Natural killer cell (primary cell): ENCODE measurements around the gene BTBD2. TPM values are rescaled to one million over a fixed set of nuclear protein-coding genes. Genes with fewer than 3 reads are reported as not detected.
"Not testable (repeated sequence)": the region's sequence is repeated elsewhere in the genome, so short reads cannot be mapped to it uniquely, and the experiment has no call there.

Experiments used
- ATAC-seq, 3 donors: fragments of 150-1000 bp in 2 of 3; fragments of 200-7000 bp in 1 of 3; cut with Tn5 transposase; 1 replicate in 1 of 3; 2 replicates in 2 of 3; pipeline ENCODE4 v1.10.0; 2021; ENCODE audit warnings: mild to moderate bottlenecking in 2 of 3, moderate library complexity in 2 of 3
- DNase-seq, 2 donors: peaks; one replicate each; pipeline versions ENCODE4 v3.0.0 to v3.0.0-alpha.2; 2013 to 2021; ENCODE audit warnings: mixed read lengths in 1 of 2
- H3K27ac ChIP-seq: one replicate; pipeline ENCODE4 v1.5.1; 2013; ENCODE audit warnings: mild to moderate bottlenecking, low read length
- H3K27me3 ChIP-seq: one replicate; pipeline ENCODE4 v1.6.1; 2013; ENCODE audit warnings: low read length; ENCODE audit not compliant: control insufficient read depth, insufficient read depth
- H3K36me3 ChIP-seq: one replicate; pipeline ENCODE4 v1.6.1; 2013; ENCODE audit warnings: low read length; ENCODE audit not compliant: control insufficient read depth, insufficient read depth
- H3K4me1 ChIP-seq: one replicate; pipeline ENCODE4 v1.6.1; 2013; ENCODE audit warnings: low read length; ENCODE audit not compliant: control insufficient read depth, insufficient read depth
- H3K4me3 ChIP-seq: one replicate; pipeline ENCODE4 v1.5.1; 2013; ENCODE audit warnings: low read length
- H3K9me3 ChIP-seq: one replicate; pipeline ENCODE4 v1.6.1; 2013; ENCODE audit warnings: low read length; ENCODE audit not compliant: control insufficient read depth, insufficient read depth
- H3K27ac Mint-ChIP-seq, 2 donors: one replicate each; pipeline ENCODE4 v1.8.0; 2022; ENCODE audit warnings: mild to moderate bottlenecking in 2 of 2, mixed read lengths in 2 of 2, moderate library complexity in 1 of 2
- H3K27me3 Mint-ChIP-seq, 2 donors: one replicate each; pipeline ENCODE4 v1.8.0; 2022; ENCODE audit warnings: low read depth in 2 of 2, mixed read lengths in 2 of 2
- H3K36me3 Mint-ChIP-seq: one replicate; pipeline ENCODE4 v1.8.0; 2022; ENCODE audit warnings: mixed read lengths
- H3K4me1 Mint-ChIP-seq, 2 donors: one replicate each; pipeline ENCODE4 v1.8.0; 2022; ENCODE audit warnings: mixed read lengths in 2 of 2
- H3K4me3 Mint-ChIP-seq: one replicate; pipeline ENCODE4 v1.8.0; 2022; ENCODE audit warnings: mild to moderate bottlenecking, moderate library complexity, mixed read lengths
- H3K9me3 Mint-ChIP-seq, 2 donors: one replicate each; pipeline ENCODE4 v1.8.0; 2022; ENCODE audit warnings: mixed read lengths in 2 of 2
- CTCF ChIP-seq: fragments of 200-600 bp; IDR thresholded peaks from one replicate; pipeline ENCODE4 v1.8.0; 2022; ENCODE audit warnings: antibody characterized with exemption
- WGBS: methylation state at CpG from one replicate; pipeline ENCODE4 v1.1.7; 2013; ENCODE audit warnings: missing lambda C conversion rate; ENCODE audit not compliant: insufficient coverage; 5-methylcytosine and 5-hydroxymethylcytosine counted together
- intact Hi-C: fragments of 100-400 bp; cut with micrococcal nuclease; formaldehyde crosslinking; loops from one replicate; pipeline ENCODE4 v1.14.2; 2022
- total RNA-seq, 4 donors: library from RNA; stranded (reverse); fragments of 120-200 nt in 1 of 4; gene quantifications; one replicate each; pipeline versions ENCODE4 v1.2.3 to v1.2.4, GENCODE V29; 2013 to 2022

The BTBD2 gene
- total RNA-seq, 3 donors from 2014 or later (not counting 1 experiment from before 2014, with no cell fraction given), result 47.6 to 57.0 (median 53.4) TPM

- no peak for ATAC-seq
- no peak overlapping the region for H3K4me3 ChIP-seq
- no peak overlapping the region for H3K27ac ChIP-seq
- no peaks in the 10 kb centered on the region for H3K27me3 Mint-ChIP-seq
- H3K9me3 ChIP-seq, result no peaks in the 10 kb centered on the region
- no peak overlapping the region for H3K27ac Mint-ChIP-seq
- no peaks in the 10 kb centered on the region for H3K36me3 Mint-ChIP-seq
- H3K4me1 Mint-ChIP-seq, result no peaks in the 10 kb centered on the region
- 92% methylated on average over 30 of the region's 30 CpGs for WGBS
- intact Hi-C loops, result no loop called here
- peaks cover 37% of the 10 kb centered on the region for H3K36me3 ChIP-seq
- no peak overlapping the region for H3K4me3 Mint-ChIP-seq
- no peaks in the 10 kb centered on the region for H3K4me1 ChIP-seq
- no peak for TF ChIP-seq CTCF
- no peaks in the 10 kb centered on the region for H3K27me3 ChIP-seq
- no peak for DNase-seq
- no peaks in the 10 kb centered on the region for H3K9me3 Mint-ChIP-seq
These were observed 24.2 kb downstream of the BTBD2 start for GRCh38 chr19:1991018-1991913.

GRCh38 chr19:1990230-1991017 is 25.1 kb downstream of the BTBD2 start:
- DNase-seq, result no peak
- no peaks in the 10 kb centered on the region for H3K4me1 Mint-ChIP-seq
- H3K27ac ChIP-seq, result no peak overlapping the region
- H3K36me3 ChIP-seq, result peaks cover 41% of the 10 kb centered on the region
- no peaks in the 10 kb centered on the region for H3K9me3 Mint-ChIP-seq
- no peaks in the 10 kb centered on the region for H3K4me1 ChIP-seq
- H3K27me3 ChIP-seq, result no peaks in the 10 kb centered on the region
- no peaks in the 10 kb centered on the region for H3K9me3 ChIP-seq
- H3K36me3 Mint-ChIP-seq, result no peaks in the 10 kb centered on the region
- no peak for ATAC-seq
- 94% methylated on average over 33 of the region's 34 CpGs for WGBS
- H3K27ac Mint-ChIP-seq, result no peak overlapping the region
- no peaks in the 10 kb centered on the region for H3K27me3 Mint-ChIP-seq
- intact Hi-C loops, result no loop called here
- no peak overlapping the region for H3K4me3 ChIP-seq
- TF ChIP-seq CTCF, result no peak
- H3K4me3 Mint-ChIP-seq, result no peak overlapping the region

- Histone ChIP-seq H3K27me3 (no peaks in the 10 kb centered on the region), H3K9me3 (no peaks in the 10 kb centered on the region), H3K4me3 (no peak overlapping the region), H3K27ac (no peak overlapping the region), H3K4me1 (no peaks in the 10 kb centered on the region), H3K36me3 (peaks cover 44% of the 10 kb centered on the region)
- Mint-ChIP-seq H3K27ac (no peak overlapping the region), H3K4me1 (no peaks in the 10 kb centered on the region), H3K27me3 (no peaks in the 10 kb centered on the region), H3K4me3 (no peak overlapping the region), H3K36me3 (no peaks in the 10 kb centered on the region), H3K9me3 (no peaks in the 10 kb centered on the region)
- WGBS, result 95% methylated on average over 40 of the region's 40 CpGs
- intact Hi-C loops, result no loop called here
- DNase-seq (no peak), ATAC-seq (no peak)
- no peak for TF ChIP-seq CTCF
These were observed 25.8 kb downstream of the BTBD2 start for GRCh38 chr19:1989513-1990229.

GRCh38 chr19:1988464-1988863 is 27.1 kb downstream of the BTBD2 start:
- 96% methylated on average over 10 of the region's 10 CpGs for WGBS
- H3K27me3 Mint-ChIP-seq, DNase-seq, H3K4me3 Mint-ChIP-seq, H3K27me3 ChIP-seq, H3K27ac ChIP-seq, H3K27ac Mint-ChIP-seq, H3K36me3 Mint-ChIP-seq, H3K9me3 Mint-ChIP-seq, H3K4me3 ChIP-seq, H3K9me3 ChIP-seq, ATAC-seq, intact Hi-C loops, H3K4me1 Mint-ChIP-seq, H3K4me1 ChIP-seq: not testable (repeated sequence)
- peaks cover 44% of the 10 kb centered on the region for H3K36me3 ChIP-seq
